Effector memory CD8-positive, alpha-beta T cell (primary cell): Measurements from ENCODE around the gene CCDC85C.
"Not testable (repeated sequence)": the region's sequence is repeated elsewhere in the genome, so short reads cannot be mapped to it uniquely, and the experiment has no call there.

Experiments used
- ATAC-seq: fragments of 150-1000 bp; cut with Tn5 transposase; replicated peaks from 2 replicates; pipeline ENCODE4 v1.10.0; 2021; ENCODE audit warnings: mild to moderate bottlenecking, moderate library complexity
- DNase-seq, 3 experiments: peaks; one replicate each; pipeline ENCODE4 v3.0.0; 2021
- H3K27ac Mint-ChIP-seq, 2 donors: one replicate each; pipeline ENCODE4 v1.8.0; 2022; ENCODE audit warnings: mild to moderate bottlenecking in 2 of 2, mixed read lengths in 2 of 2, moderate library complexity in 2 of 2
- H3K27me3 Mint-ChIP-seq, 2 donors: one replicate each; pipeline ENCODE4 v1.8.0; 2022; ENCODE audit warnings: mixed read lengths in 2 of 2
- H3K36me3 Mint-ChIP-seq: one replicate; pipeline ENCODE4 v1.8.0; 2022; ENCODE audit warnings: mild to moderate bottlenecking, moderate library complexity, mixed read lengths; ENCODE audit not compliant: insufficient read depth
- H3K4me1 Mint-ChIP-seq, 2 donors: one replicate each; pipeline ENCODE4 v1.8.0; 2022; ENCODE audit warnings: low read depth in 2 of 2, mixed read lengths in 2 of 2
- H3K4me3 Mint-ChIP-seq, 2 donors: one replicate each; pipeline ENCODE4 v1.8.0; 2022; ENCODE audit warnings: mild to moderate bottlenecking in 2 of 2, mixed read lengths in 2 of 2, moderate library complexity in 2 of 2
- H3K9me3 Mint-ChIP-seq, 2 donors: one replicate each; pipeline ENCODE4 v1.8.0; 2022; ENCODE audit warnings: mixed read lengths in 2 of 2

The CCDC85C gene

DNA sequence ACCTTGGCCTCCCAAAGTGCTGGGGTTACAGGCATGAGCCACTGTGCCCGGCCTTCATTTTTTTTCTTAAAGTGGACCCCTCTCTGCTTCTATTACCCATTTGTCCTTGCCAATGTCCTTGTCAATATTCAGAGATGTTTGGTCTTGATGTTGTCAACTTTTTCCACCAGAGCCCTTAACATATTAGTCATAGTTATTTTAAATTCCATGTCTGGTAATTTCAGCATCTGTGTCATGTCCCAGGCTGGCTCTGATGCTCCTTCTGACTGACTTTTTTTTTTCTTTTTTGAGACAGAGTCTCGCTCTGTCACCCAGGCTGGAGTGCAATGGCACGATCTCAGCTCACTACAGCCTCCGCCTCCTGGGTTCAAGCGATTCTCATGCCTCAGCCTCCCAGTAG, 38.8 kb upstream of the CCDC85C start:
- ATAC-seq, H3K9me3 Mint-ChIP-seq, H3K36me3 Mint-ChIP-seq, H3K4me3 Mint-ChIP-seq, H3K4me1 Mint-ChIP-seq, H3K27ac Mint-ChIP-seq, DNase-seq: not testable (repeated sequence)
- peaks cover 18 to 39% of the 10 kb centered on the region in 2 donors for H3K27me3 Mint-ChIP-seq

- DNase-seq = no peak
- Mint-ChIP-seq H3K4me1 (no peaks in the 10 kb centered on the region), H3K36me3 (no peaks in the 10 kb centered on the region), H3K4me3 (no peak overlapping the region), H3K9me3 (no peaks in the 10 kb centered on the region), H3K27me3 (peaks cover 5 to 32% of the 10 kb centered on the region in 2 donors), H3K27ac (no peak overlapping the region)
- ATAC-seq = no peak
These were observed 33.6 kb upstream of the CCDC85C start for GRCh38 chr14:99637624-99638023.

- Mint-ChIP-seq H3K27me3 (peaks cover 5 to 43% of the 10 kb centered on the region in 2 donors), H3K4me3 (no peak overlapping the region), H3K4me1 (no peaks in the 10 kb centered on the region), H3K36me3 (no peaks in the 10 kb centered on the region), H3K27ac (peak overlapping the region in 1 of 2 donors; percentile 23), H3K9me3 (no peaks in the 10 kb centered on the region)
- ATAC-seq = no peak
- DNase-seq = no peak
These were observed 32.5 kb upstream of the CCDC85C start for GRCh38 chr14:99636487-99636886.

GRCh38 chr14:99635116-99635515, 31.1 kb upstream of the CCDC85C start:
- H3K27me3 Mint-ChIP-seq = peaks cover 5 to 48% of the 10 kb centered on the region in 2 donors
- H3K4me1 Mint-ChIP-seq = no peaks in the 10 kb centered on the region
- DNase-seq (no peak), ATAC-seq (no peak)
- no peak overlapping the region for H3K4me3 Mint-ChIP-seq
- no peaks in the 10 kb centered on the region for H3K9me3 Mint-ChIP-seq
- no peaks in the 10 kb centered on the region for H3K36me3 Mint-ChIP-seq
- no peak overlapping the region for H3K27ac Mint-ChIP-seq

GRCh38 chr14:99634443-99634842, 30.4 kb upstream of the CCDC85C start:
- H3K27me3 Mint-ChIP-seq = peaks cover 5 to 51% of the 10 kb centered on the region in 2 donors
- H3K9me3 Mint-ChIP-seq = no peaks in the 10 kb centered on the region
- no peak overlapping the region for H3K27ac Mint-ChIP-seq
- DNase-seq (no peak), ATAC-seq (no peak)
- H3K4me3 Mint-ChIP-seq = no peak overlapping the region
- no peaks in the 10 kb centered on the region for H3K36me3 Mint-ChIP-seq
- H3K4me1 Mint-ChIP-seq = no peaks in the 10 kb centered on the region

GRCh38 chr14:99633918-99634317, 29.9 kb upstream of the CCDC85C start:
- Mint-ChIP-seq H3K36me3 (no peaks in the 10 kb centered on the region), H3K4me3 (no peak overlapping the region), H3K27ac (no peak overlapping the region), H3K9me3 (no peaks in the 10 kb centered on the region), H3K27me3 (peaks cover 5 to 55% of the 10 kb centered on the region in 2 donors), H3K4me1 (peaks cover 2% of the 10 kb centered on the region in 2 donors)
- ATAC-seq (no peak), DNase-seq (no peak)

- peaks cover 5 to 58% of the 10 kb centered on the region in 2 donors for H3K27me3 Mint-ChIP-seq
- H3K27ac Mint-ChIP-seq = no peak overlapping the region
- no peaks in the 10 kb centered on the region for H3K36me3 Mint-ChIP-seq
These were observed 29.1 kb upstream of the CCDC85C start for GRCh38 chr14:99633141-99633540.

DNA sequence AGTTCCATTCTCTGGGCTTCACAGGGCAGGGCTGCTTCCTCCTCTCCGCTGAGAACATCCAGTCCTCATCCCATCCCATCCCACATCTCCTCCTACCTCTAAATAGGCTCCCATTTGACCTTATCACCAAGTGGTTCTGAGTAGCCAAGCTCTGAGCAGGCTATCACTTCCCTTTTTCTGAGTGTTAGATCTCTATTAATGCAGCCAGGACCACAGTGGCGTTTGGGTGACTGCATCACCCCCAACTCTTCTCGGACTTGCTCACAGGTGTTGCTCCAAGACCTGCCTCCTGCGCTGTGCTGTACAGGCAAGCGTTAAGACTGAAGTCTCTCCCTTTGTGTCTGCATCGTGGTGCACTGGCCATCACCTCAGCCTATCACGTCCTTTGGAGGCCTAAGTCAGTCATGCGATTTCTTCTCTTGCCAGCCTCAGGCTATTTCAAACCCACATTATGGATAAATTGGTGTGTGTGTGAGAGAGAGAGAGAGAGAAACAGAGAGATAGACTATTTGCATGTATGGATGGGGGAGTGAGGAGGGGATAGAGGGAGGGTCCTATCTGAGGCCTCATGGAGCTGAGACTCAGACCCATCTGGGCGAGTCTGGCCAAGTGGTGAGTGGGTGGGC, 28.5 kb upstream of the CCDC85C start:
- no peak overlapping the region for H3K4me3 Mint-ChIP-seq
- no peaks in the 10 kb centered on the region for H3K36me3 Mint-ChIP-seq
- no peak overlapping the region for H3K27ac Mint-ChIP-seq
- DNase-seq (no peak), ATAC-seq (no peak)
- no peaks in the 10 kb centered on the region for H3K9me3 Mint-ChIP-seq
- H3K4me1 Mint-ChIP-seq = peaks cover 3 to 5% of the 10 kb centered on the region in 2 donors
- H3K27me3 Mint-ChIP-seq = peaks cover 9 to 63% of the 10 kb centered on the region in 2 donors

More at GRCh38 chr14:99633141-99633540, 29.1 kb upstream of the CCDC85C start:
- H3K4me3 Mint-ChIP-seq = no peak overlapping the region
- ATAC-seq (no peak), DNase-seq (no peak)
- peaks cover 3 to 5% of the 10 kb centered on the region in 2 donors for H3K4me1 Mint-ChIP-seq
- no peaks in the 10 kb centered on the region for H3K9me3 Mint-ChIP-seq

DNA sequence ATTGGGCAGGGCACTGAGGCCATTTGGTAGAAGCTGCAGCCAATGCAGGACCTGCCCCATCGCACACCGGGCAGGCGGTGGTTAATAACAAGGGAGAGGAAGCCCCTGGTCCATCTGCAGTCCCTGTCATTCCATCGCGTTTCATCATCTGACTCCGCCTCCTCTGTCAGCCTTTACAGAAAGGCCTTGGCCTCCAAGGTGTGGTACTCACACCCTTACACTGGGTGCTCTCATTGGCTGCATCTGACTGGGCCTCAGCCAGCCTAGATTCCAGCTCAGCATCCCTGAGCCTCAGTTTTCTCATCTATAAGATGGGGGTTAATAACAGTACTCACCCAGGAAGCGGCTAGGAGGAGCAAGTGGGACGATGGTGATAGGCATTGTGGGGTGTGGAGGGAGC, 26.2 kb upstream of the CCDC85C start:
- DNase-seq = no peak
- Mint-ChIP-seq H3K27me3 (peaks cover 21 to 79% of the 10 kb centered on the region in 2 donors), H3K4me3 (no peak overlapping the region), H3K27ac (no peak overlapping the region), H3K4me1 (peaks cover 3 to 5% of the 10 kb centered on the region in 2 donors), H3K9me3 (no peaks in the 10 kb centered on the region), H3K36me3 (no peaks in the 10 kb centered on the region)
- ATAC-seq = no peak

- ATAC-seq = peak; percentile 92
- H3K9me3 Mint-ChIP-seq = no peaks in the 10 kb centered on the region
These were observed 25.0 kb upstream of the CCDC85C start for GRCh38 chr14:99628887-99629618.

GRCh38 chr14:99627510-99628381, 23.7 kb upstream of the CCDC85C start:
- Mint-ChIP-seq H3K36me3 (no peaks in the 10 kb centered on the region), H3K27ac (no peak overlapping the region), H3K4me3 (no peak overlapping the region), H3K4me1 (peaks cover 3 to 5% of the 10 kb centered on the region in 2 donors), H3K27me3 (peaks cover 37 to 81% of the 10 kb centered on the region in 2 donors), H3K9me3 (no peaks in the 10 kb centered on the region)
- DNase-seq = no peak
- no peak for ATAC-seq

More at GRCh38 chr14:99628887-99629618, 25.0 kb upstream of the CCDC85C start:
- Mint-ChIP-seq H3K27ac (no peak overlapping the region), H3K4me3 (no peak overlapping the region), H3K4me1 (peaks cover 3 to 5% of the 10 kb centered on the region in 2 donors), H3K27me3 (peaks cover 27 to 80% of the 10 kb centered on the region in 2 donors), H3K36me3 (no peaks in the 10 kb centered on the region)
- peak; percentile 46 to 60 (median 58) for DNase-seq

DNA sequence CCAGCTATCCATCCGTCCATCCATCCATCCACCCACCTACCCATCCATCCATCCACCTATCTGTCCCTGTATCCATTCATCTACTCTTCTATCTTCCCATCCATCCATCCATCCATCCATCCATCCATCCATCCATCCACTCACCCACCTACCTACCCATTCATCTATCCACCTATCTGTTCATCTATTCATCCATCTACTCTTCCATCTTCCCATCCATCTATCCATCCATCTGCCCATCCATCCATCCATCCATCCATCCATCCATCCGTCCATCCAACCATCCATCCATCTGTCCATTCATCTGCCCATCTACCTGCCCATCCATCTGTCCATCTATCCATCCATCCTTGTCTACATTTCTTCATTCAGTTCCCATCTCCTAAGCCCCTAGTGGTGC, 23.1 kb upstream of the CCDC85C start:
- no peaks in the 10 kb centered on the region for H3K36me3 Mint-ChIP-seq
- DNase-seq (no peak), ATAC-seq (no peak)
- H3K9me3 Mint-ChIP-seq = no peaks in the 10 kb centered on the region
- peaks cover 44 to 81% of the 10 kb centered on the region in 2 donors for H3K27me3 Mint-ChIP-seq
- no peak overlapping the region for H3K27ac Mint-ChIP-seq
- H3K4me3 Mint-ChIP-seq = no peak overlapping the region
- peaks cover 3 to 5% of the 10 kb centered on the region in 2 donors for H3K4me1 Mint-ChIP-seq

DNA sequence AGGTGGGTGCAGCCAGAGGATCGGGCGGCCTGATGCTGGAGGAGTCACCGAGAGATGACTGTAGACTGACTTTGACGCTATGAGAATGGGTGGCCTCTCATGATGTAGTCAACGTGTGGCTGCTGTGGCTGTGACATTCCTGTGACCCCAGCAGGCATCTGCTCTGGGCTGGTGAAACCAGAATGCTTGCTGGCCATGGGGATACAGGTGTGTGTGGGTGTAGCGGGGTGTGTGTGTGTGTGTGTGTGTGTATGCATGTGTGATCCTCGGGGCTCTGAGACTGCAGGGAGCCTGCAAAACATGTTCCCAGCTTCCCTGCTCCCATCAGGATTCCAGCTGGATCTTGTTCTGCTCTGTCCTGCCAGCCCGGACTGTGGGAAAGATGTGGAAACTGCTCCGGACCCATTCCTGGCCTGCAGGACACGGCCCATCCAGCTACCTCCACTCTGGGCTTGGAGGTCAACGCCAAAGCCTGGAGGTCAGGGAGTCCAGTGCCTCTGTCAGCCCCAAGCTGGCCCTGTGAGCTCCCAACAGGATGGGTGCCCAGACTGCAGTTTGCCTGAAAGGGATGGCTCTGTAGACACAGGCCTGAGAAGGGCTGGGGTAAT, 22.1 kb upstream of the CCDC85C start:
- Mint-ChIP-seq H3K27me3 (peaks cover 46 to 80% of the 10 kb centered on the region in 2 donors), H3K27ac (no peak overlapping the region), H3K9me3 (no peaks in the 10 kb centered on the region), H3K36me3 (no peaks in the 10 kb centered on the region), H3K4me1 (peaks cover 3 to 5% of the 10 kb centered on the region in 2 donors), H3K4me3 (no peak overlapping the region)
- no peak for DNase-seq
- ATAC-seq = no peak
